Mammary epithelial cell (primary cell): ENCODE results near the gene PLCG2.

Source experiments
- CTCF ChIP-seq, 2 donors: IDR thresholded peaks in 1 of 2; conservative IDR thresholded peaks in 1 of 2; 2 replicates each; pipeline ENCODE4 v1.5.1; 2011 to 2012; ENCODE audit warnings: inconsistent platforms in 2 of 2, low read length in 2 of 2, mild to moderate bottlenecking in 2 of 2, control low read depth in 1 of 2, low read depth in 1 of 2; ENCODE audit not compliant: insufficient read depth in 1 of 2; ENCODE audit errors: extremely low read depth in 1 of 2
- EZH2 ChIP-seq: IDR thresholded peaks from 2 replicates; pipeline ENCODE4 v1.6.1; 2012; ENCODE audit warnings: low read length, inconsistent platforms, borderline replicate concordance

GRCh38 chr16:81796583-81797346 lies 17.7 kb downstream of the PLCG2 start:
- TF ChIP-seq EZH2 (no peak), CTCF (conservative IDR thresholded peaks at IDR 0.05 in 1 of 2, IDR thresholded peaks at IDR 0.05 in 1 of 2; ENCODE audit: extremely low read depth in 1 of 2, insufficient read depth in 1 of 2, low read depth in 1 of 2, low read length in 2 of 2) (no peak)
